Measurements from ENCODE around the gene ARHGEF3.

The ARHGEF3 gene

GRCh38 chr3:56800832-56801661 is 702 bp downstream of the ARHGEF3 start:
- no peak for DNase-seq (ENCODE audit: insufficient read length, low spot score)
- no peak for TF ChIP-seq CTCF (IDR thresholded peaks at IDR 0.05; ENCODE audit: insufficient read depth, missing control alignments)
- FAIRE-seq = no peak

- FAIRE-seq (no peak), DNase-seq (ENCODE audit: insufficient read length, low spot score) (no peak)
- TF ChIP-seq CTCF (IDR thresholded peaks at IDR 0.05; ENCODE audit: insufficient read depth, missing control alignments) = no peak
These were observed 1.5 kb downstream of the ARHGEF3 start for GRCh38 chr3:56800130-56800831.

- no peak for FAIRE-seq
- no peak for DNase-seq (ENCODE audit: insufficient read length, low spot score)
- peak; percentile 62 for TF ChIP-seq CTCF (IDR thresholded peaks at IDR 0.05; ENCODE audit: insufficient read depth, missing control alignments)
These were observed 2.4 kb downstream of the ARHGEF3 start for GRCh38 chr3:56799251-56799882.

- no peak for FAIRE-seq
These were observed 4.8 kb downstream of the ARHGEF3 start for GRCh38 chr3:56796996-56797395.

GRCh38 chr3:56796202-56796601 is 5.5 kb downstream of the ARHGEF3 start:
- no peak for DNase-seq (ENCODE audit: insufficient read length, low spot score)
- FAIRE-seq = no peak
- TF ChIP-seq CTCF (IDR thresholded peaks at IDR 0.05; ENCODE audit: insufficient read depth, missing control alignments) = no peak

More at GRCh38 chr3:56796996-56797395, 4.8 kb downstream of the ARHGEF3 start:
- no peak for TF ChIP-seq CTCF (IDR thresholded peaks at IDR 0.05; ENCODE audit: insufficient read depth, missing control alignments)
- no peak for DNase-seq (ENCODE audit: insufficient read length, low spot score)

GRCh38 chr3:56795829-56796185 is 5.9 kb downstream of the ARHGEF3 start:
- TF ChIP-seq CTCF (IDR thresholded peaks at IDR 0.05; ENCODE audit: insufficient read depth, missing control alignments) = no peak
- FAIRE-seq (no peak), DNase-seq (ENCODE audit: insufficient read length, low spot score) (no peak)

Data from D721Med (cell line).